Measurements from ENCODE around the gene PAXX. TPM values are rescaled to one million over a fixed set of nuclear protein-coding genes. Genes with fewer than 3 reads are reported as not detected.

PAXX gene
- total and polyA plus RNA-seq, 2 donors (not counting 1 experiment from before 2014, with no cell fraction given), result 6.1 to 13.7 TPM

GRCh38 chr9:136990242-136990911, 1.8 kb upstream of the PAXX start:
- no peak overlapping the region for H3K4me3 ChIP-seq (replicated peaks in 1 of 4; ENCODE audit: control extremely low read depth in 1 of 4, insufficient read depth in 1 of 4, low read depth in 3 of 4, low read length in 4 of 4)
- H3K27me3 ChIP-seq (ENCODE audit: control insufficient read depth, insufficient read depth, low read length), result peaks cover 9% of the 10 kb centered on the region
- peaks cover 4% of the 10 kb centered on the region for H3K79me2 ChIP-seq (ENCODE audit: control insufficient read depth, insufficient read depth, low read length)
- H3K27ac ChIP-seq (ENCODE audit: insufficient read depth, low read length), result no peak overlapping the region
- H3K36me3 ChIP-seq (ENCODE audit: control insufficient read depth, insufficient read depth, low read length), result peaks cover 2% of the 10 kb centered on the region
- no peaks in the 10 kb centered on the region for H4K20me1 ChIP-seq (ENCODE audit: control insufficient read depth, extremely low read depth, insufficient read depth, low read length)
- no peaks in the 10 kb centered on the region for H3K9me3 ChIP-seq (ENCODE audit: control insufficient read depth, insufficient read depth, low read depth, low read length)
- no peak overlapping the region for H3K9ac ChIP-seq (ENCODE audit: insufficient read depth, low read length)
- DNase-seq (ENCODE audit: low read depth in 2 of 2), result no peak
- TF ChIP-seq CTCF (conservative IDR thresholded peaks at IDR 0.05 in 1 of 2, IDR thresholded peaks at IDR 0.05 in 1 of 2; ENCODE audit: low read depth in 1 of 2, low read length in 2 of 2) (no peak), EZH2 (IDR thresholded peaks at IDR 0.05; ENCODE audit: low read length, missing control alignments) (no peak)
- peaks cover 5% of the 10 kb centered on the region for H3K4me1 ChIP-seq (ENCODE audit: control insufficient read depth, extremely low read depth, insufficient read depth, low read length)
- no peak overlapping the region for H2AFZ ChIP-seq (ENCODE audit: low read length)
- H3K4me2 ChIP-seq (ENCODE audit: extremely low read depth, insufficient read depth, low read length), result no peak overlapping the region

GRCh38 chr9:136992819-136993369, 672 bp downstream of the PAXX start:
- Histone ChIP-seq H4K20me1 (ENCODE audit: control insufficient read depth, extremely low read depth, insufficient read depth, low read length) (no peaks in the 10 kb centered on the region), H3K79me2 (ENCODE audit: control insufficient read depth, insufficient read depth, low read length) (peaks cover 4% of the 10 kb centered on the region), H3K4me2 (ENCODE audit: extremely low read depth, insufficient read depth, low read length) (peak overlapping the region; percentile 92), H3K4me1 (ENCODE audit: control insufficient read depth, extremely low read depth, insufficient read depth, low read length) (peaks cover 8% of the 10 kb centered on the region), H3K27me3 (ENCODE audit: control insufficient read depth, insufficient read depth, low read length) (peaks cover 6% of the 10 kb centered on the region), H3K4me3 (replicated peaks in 1 of 4; ENCODE audit: control extremely low read depth in 1 of 4, insufficient read depth in 1 of 4, low read depth in 3 of 4, low read length in 4 of 4) (peak overlapping the region; percentile 68 to 84 (median 74)), H3K9ac (ENCODE audit: insufficient read depth, low read length) (peak overlapping the region; percentile 40), H3K36me3 (ENCODE audit: control insufficient read depth, insufficient read depth, low read length) (peaks cover 2% of the 10 kb centered on the region), H3K9me3 (ENCODE audit: control insufficient read depth, insufficient read depth, low read depth, low read length) (no peaks in the 10 kb centered on the region), H2AFZ (ENCODE audit: low read length) (peak overlapping the region; percentile 67), H3K27ac (ENCODE audit: insufficient read depth, low read length) (peak overlapping the region; percentile 47)
- DNase-seq (ENCODE audit: low read depth in 2 of 2), result no peak
- TF ChIP-seq EZH2 (IDR thresholded peaks at IDR 0.05; ENCODE audit: low read length, missing control alignments) (no peak), CTCF (conservative IDR thresholded peaks at IDR 0.05 in 1 of 2, IDR thresholded peaks at IDR 0.05 in 1 of 2; ENCODE audit: low read depth in 1 of 2, low read length in 2 of 2) (no peak)

- Histone ChIP-seq H3K27ac (ENCODE audit: insufficient read depth, low read length) (no peak overlapping the region), H2AFZ (ENCODE audit: low read length) (no peak overlapping the region), H3K4me2 (ENCODE audit: extremely low read depth, insufficient read depth, low read length) (no peak overlapping the region), H3K9me3 (ENCODE audit: control insufficient read depth, insufficient read depth, low read depth, low read length) (no peaks in the 10 kb centered on the region), H3K4me3 (replicated peaks in 1 of 4; ENCODE audit: control extremely low read depth in 1 of 4, insufficient read depth in 1 of 4, low read depth in 3 of 4, low read length in 4 of 4) (no peak overlapping the region), H3K27me3 (ENCODE audit: control insufficient read depth, insufficient read depth, low read length) (peaks cover 6% of the 10 kb centered on the region), H3K36me3 (ENCODE audit: control insufficient read depth, insufficient read depth, low read length) (peaks cover 2% of the 10 kb centered on the region), H4K20me1 (ENCODE audit: control insufficient read depth, extremely low read depth, insufficient read depth, low read length) (no peaks in the 10 kb centered on the region), H3K9ac (ENCODE audit: insufficient read depth, low read length) (no peak overlapping the region), H3K79me2 (ENCODE audit: control insufficient read depth, insufficient read depth, low read length) (peaks cover 4% of the 10 kb centered on the region), H3K4me1 (ENCODE audit: control insufficient read depth, extremely low read depth, insufficient read depth, low read length) (peaks cover 14% of the 10 kb centered on the region)
- DNase-seq (ENCODE audit: low read depth in 2 of 2), result no peak
- TF ChIP-seq EZH2 (IDR thresholded peaks at IDR 0.05; ENCODE audit: low read length, missing control alignments), result no peak
- TF ChIP-seq CTCF (conservative IDR thresholded peaks at IDR 0.05 in 1 of 2, IDR thresholded peaks at IDR 0.05 in 1 of 2; ENCODE audit: low read depth in 1 of 2, low read length in 2 of 2), result no peak
Observed at GRCh38 chr9:136994180-136994887, 2.1 kb downstream of the PAXX start.
